Endothelial cell of umbilical vein (primary cell): Measurements from ENCODE around the gene TCN1. TPM values are rescaled to one million over a fixed set of nuclear protein-coding genes. Genes with fewer than 3 reads are reported as not detected.

Experiments used
- BruUV-seq: library from RNA; stranded (reverse); fragments of 400-500 nt; replicated peaks from 2 replicates; lab custom pipeline; 2021; lab: Mats Ljungman, UMichigan
- CTCF ChIA-PET: fragments of 300-600, 350-600 bp; sonication (Branson Sonifier 250); formaldehyde crosslinking; loops from one replicate; lab custom pipeline; 2021; ENCODE audit warnings: antibody characterized with exemption, inconsistent platforms; lab: Charles Lee
- POLR2A ChIA-PET: fragments of 300-600, 350-600 bp; sonication (Branson Sonifier 250); formaldehyde crosslinking; loops from one replicate; lab custom pipeline; 2021; ENCODE audit warnings: antibody characterized with exemption, inconsistent platforms; lab: Charles Lee
- DNase-seq: peaks from one replicate; pipeline ENCODE4 v3.0.0-alpha.2; 2011; ENCODE audit warnings: low read depth, low spot score
- FAIRE-seq: peaks from 2 replicates; lab custom pipeline; 2011; peaks lifted over from hg19 to GRCh38; lab: Jason Lieb, UNC
- H2AFZ ChIP-seq: 2 replicates; pipeline ENCODE4 v1.6.0; 2012; ENCODE audit warnings: low read depth, low read length, control low read depth, inconsistent platforms
- H3K27ac ChIP-seq: 2 replicates; pipeline ENCODE4 v1.5.1; 2011; ENCODE audit warnings: low read depth, mild to moderate bottlenecking, control low read depth, low read length, moderate library complexity; ENCODE audit not compliant: insufficient read depth
- H3K27me3 ChIP-seq, 2 experiments: 2 replicates each; pipeline versions ENCODE4 v1.6.0 to v1.6.1; 2011; ENCODE audit warnings: low read length in 2 of 2, mixed read lengths in 1 of 2; ENCODE audit not compliant: control insufficient read depth in 2 of 2, insufficient read depth in 2 of 2
- H3K36me3 ChIP-seq, 2 experiments: 2 replicates in 1 of 2; 3 replicates in 1 of 2; pipeline ENCODE4 v1.5.1; 2011; ENCODE audit warnings: low read length in 2 of 2, mild to moderate bottlenecking in 1 of 2, moderate library complexity in 1 of 2; ENCODE audit not compliant: control insufficient read depth in 2 of 2, insufficient read depth in 2 of 2; ENCODE audit errors: extremely low read depth in 1 of 2
- H3K4me1 ChIP-seq: 3 replicates; pipeline ENCODE4 v1.5.1; 2011; ENCODE audit warnings: mild to moderate bottlenecking, low read length; ENCODE audit not compliant: control insufficient read depth, insufficient read depth; ENCODE audit errors: extremely low read depth
- H3K4me2 ChIP-seq: 2 replicates; pipeline ENCODE4 v1.6.1; 2011; ENCODE audit warnings: low read length, control low read depth, mixed read lengths; ENCODE audit not compliant: insufficient read depth
- H3K4me3 ChIP-seq, 3 experiments: fragments of 200-600 bp in 1 of 3; sonication (generic), shearing (Covaris generic) in 1 of 3; replicated peaks in 1 of 3; 2 replicates each; pipeline ENCODE4 v1.5.1; 2011 to 2016; ENCODE audit warnings: control low read depth in 3 of 3, low read length in 3 of 3, mild to moderate bottlenecking in 2 of 3, inconsistent platforms in 1 of 3, low read depth in 1 of 3, moderate library complexity in 1 of 3; ENCODE audit not compliant: insufficient read depth in 1 of 3
- H3K79me2 ChIP-seq: 2 replicates; pipeline ENCODE4 v1.6.0; 2012; ENCODE audit warnings: low read length, inconsistent platforms; ENCODE audit not compliant: control insufficient read depth, insufficient read depth
- H3K9ac ChIP-seq: replicated peaks from 2 replicates; pipeline ENCODE3; 2011; ENCODE audit warnings: low read length, control low read depth; ENCODE audit not compliant: insufficient read depth; ENCODE audit errors: extremely low read depth
- H3K9me1 ChIP-seq: replicated peaks from 3 replicates; pipeline ENCODE4 v1.6.0; 2011; ENCODE audit warnings: mild to moderate bottlenecking, low read length; ENCODE audit not compliant: control insufficient read depth, insufficient read depth; ENCODE audit errors: extremely low read depth
- H3K9me3 ChIP-seq: replicated peaks from 2 replicates; pipeline ENCODE4 v1.5.1; 2012; ENCODE audit warnings: low read length, inconsistent platforms; ENCODE audit not compliant: control insufficient read depth, insufficient read depth
- H4K20me1 ChIP-seq: replicated peaks from 2 replicates; pipeline ENCODE3; 2011; ENCODE audit warnings: mild to moderate bottlenecking, low read length; ENCODE audit not compliant: control insufficient read depth, insufficient read depth; ENCODE audit errors: extremely low read depth
- CTCF ChIP-seq, 2 donors: IDR thresholded peaks; 1 replicate in 1 of 2; 2 replicates in 1 of 2; pipeline ENCODE4 v1.5.1; 2011; ENCODE audit warnings: low read length in 2 of 2, mild to moderate bottlenecking in 2 of 2, moderate library complexity in 2 of 2, control low read depth in 1 of 2, inconsistent platforms in 1 of 2, low read depth in 1 of 2; ENCODE audit not compliant: insufficient read depth in 1 of 2; ENCODE audit errors: extremely low read depth in 1 of 2
- EZH2 ChIP-seq: IDR thresholded peaks from 2 replicates; pipeline ENCODE4 v1.6.1; 2012; ENCODE audit warnings: borderline replicate concordance, low read depth, mild to moderate bottlenecking, moderate library complexity, low read length, inconsistent platforms; ENCODE audit not compliant: severe bottlenecking
- FOS ChIP-seq: IDR thresholded peaks from 2 replicates; pipeline ENCODE4 v1.6.1; 2011; ENCODE audit warnings: mild to moderate bottlenecking, low read length, moderate library complexity, borderline replicate concordance; ENCODE audit not compliant: insufficient read depth
- GATA2 ChIP-seq: IDR thresholded peaks from 2 replicates; pipeline ENCODE4 v1.7.0; 2011; ENCODE audit warnings: low read depth, mild to moderate bottlenecking, moderate library complexity, mixed read lengths, low read length; ENCODE audit not compliant: insufficient read length, insufficient read depth
- JUN ChIP-seq: IDR thresholded peaks from 2 replicates; pipeline ENCODE4 v1.6.1; 2011; ENCODE audit warnings: borderline replicate concordance, low read depth; ENCODE audit not compliant: insufficient read length, insufficient read depth
- MAX ChIP-seq: IDR thresholded peaks from 2 replicates; pipeline ENCODE4 v1.6.1; 2011; ENCODE audit not compliant: insufficient read depth, insufficient read length
- MYC ChIP-seq: IDR thresholded peaks from one replicate; pipeline ENCODE4 v1.6.1; 2011; ENCODE audit warnings: mild to moderate bottlenecking, low read depth, low read length
- POLR2A ChIP-seq: IDR thresholded peaks from 2 replicates; pipeline ENCODE4 v1.6.1; 2012; ENCODE audit warnings: low read depth, mild to moderate bottlenecking, control low read depth, low read length
- POLR2AphosphoS5 ChIP-seq: IDR thresholded peaks from 2 replicates; pipeline ENCODE4 v1.6.1; 2012; ENCODE audit warnings: low read depth, mild to moderate bottlenecking, control low read depth, low read length, moderate library complexity; ENCODE audit not compliant: insufficient read depth
- dilution Hi-C: fragments of 300-500 bp; cut with MboI; formaldehyde crosslinking; loops from one replicate; pipeline ENCODE4 v1.15.0; 2019; ENCODE audit warnings: low sequenced_read_pairs; ENCODE audit not compliant: extremely low pct_ligation_motif_present
- intact Hi-C: fragments of 100-400 bp; cut with micrococcal nuclease; formaldehyde crosslinking; loops from one replicate; pipeline ENCODE4 v1.10.0; 2022
- polyA plus RNA-seq, 4 experiments: library from polyadenylated mRNA; depleted of rRNA in 3 of 4; stranded (reverse) in 3 of 4; unstranded in 1 of 4; fragments of >200 nt; gene quantifications; 2 replicates each; pipeline versions ENCODE4 v1.2.1 to v1.2.3, GENCODE V29; 2011 to 2012; ENCODE audit warnings: missing spikeins in 1 of 4
- total RNA-seq: library from RNA; stranded (reverse); gene quantifications from 2 replicates; pipeline ENCODE4 v1.2.3, GENCODE V29; 2021

The TCN1 gene
- total and polyA plus RNA-seq, 2 donors (not counting 3 experiments of a cell fraction or from before 2014, with no cell fraction given): not detected

GRCh38 chr11:59875856-59876519, 9.7 kb upstream of the TCN1 start:
- Histone ChIP-seq H2AFZ (no peak overlapping the region), H3K9me1 (peaks cover 2% of the 10 kb centered on the region), H3K36me3 (no peaks in the 10 kb centered on the region), H3K27me3 (no peaks in the 10 kb centered on the region), H4K20me1 (no peaks in the 10 kb centered on the region), H3K79me2 (no peaks in the 10 kb centered on the region), H3K4me2 (no peak overlapping the region), H3K4me1 (no peaks in the 10 kb centered on the region), H3K9me3 (no peaks in the 10 kb centered on the region), H3K27ac (no peak overlapping the region), H3K9ac (no peak overlapping the region), H3K4me3 (no peak overlapping the region)
- CTCF ChIA-PET: no interaction called here
- dilution Hi-C loops: no loop called here
- DNase-seq: no peak
- no peak for FAIRE-seq
- TF ChIP-seq POLR2A (no peak), CTCF (IDR thresholded peaks at IDR 0.05; ENCODE audit: extremely low read depth in 1 of 2, insufficient read depth in 1 of 2, low read depth in 1 of 2, low read length in 2 of 2) (no peak), MYC (no peak), FOS (no peak), GATA2 (no peak), POLR2AphosphoS5 (no peak), EZH2 (no peak), MAX (no peak), JUN (no peak)
- no TSS peak for BruUV-seq
- POLR2A ChIA-PET: no interaction called here
- intact Hi-C loops: no loop called here
